Stomach (tissue), 9 donors: Measurements from ENCODE around the gene BRME1. TPM values are rescaled to one million over a fixed set of nuclear protein-coding genes. Genes with fewer than 3 reads are reported as not detected.

Experiments
- DNase-seq, 2 donors: peaks; one replicate each; pipeline versions ENCODE4 v3.0.0 to v3.0.0-alpha.2; 2013 to 2019
- H3K27ac ChIP-seq, 5 donors: fragments of 200-600 bp in 4 of 5; sonication (generic) in 4 of 5; one replicate each; pipeline ENCODE4 v1.5.1; 2013 to 2019; ENCODE audit warnings: mild to moderate bottlenecking in 1 of 5, moderate library complexity in 1 of 5
- H3K27me3 ChIP-seq, 3 donors: fragments of 200-600 bp; sonication (generic); one replicate each; pipeline ENCODE4 v1.5.1; 2017 to 2019; ENCODE audit warnings: mixed run types in 1 of 3
- H3K36me3 ChIP-seq, 4 donors: fragments of 200-600 bp; sonication (generic); 1 replicate in 3 of 4; 2 replicates in 1 of 4; pipeline ENCODE4 v1.5.1; 2016 to 2019
- H3K4me1 ChIP-seq, 4 donors: fragments of 200-600 bp; sonication (generic); one replicate each; pipeline ENCODE4 v1.5.1; 2016 to 2019
- H3K4me3 ChIP-seq, 4 donors: fragments of 200-600 bp; sonication (generic) in 3 of 4; one replicate each; pipeline ENCODE4 v1.5.1; 2016 to 2019; ENCODE audit warnings: mild to moderate bottlenecking in 1 of 4
- H3K9me3 ChIP-seq, 4 donors: fragments of 200-600 bp; sonication (generic); one replicate each; pipeline ENCODE4 v1.5.1; 2016 to 2019
- CTCF ChIP-seq, 7 experiments: fragments of 450-650 bp in 4 of 7; fragments of 200-600 bp in 3 of 7; sonication (generic) in 3 of 7; IDR thresholded peaks; one replicate each; pipeline ENCODE4 v1.5.1; 2016 to 2019; ENCODE audit warnings: antibody characterized with exemption in 7 of 7, control low read depth in 2 of 7, mild to moderate bottlenecking in 1 of 7
- EP300 ChIP-seq: sonication (generic); formaldehyde crosslinking; IDR thresholded peaks from one replicate; pipeline ENCODE4 v1.6.1; 2017; ENCODE audit warnings: antibody characterized with exemption
- POLR2A ChIP-seq, 4 donors: fragments of 450-650 bp; IDR thresholded peaks; one replicate each; pipeline ENCODE4 v1.6.1; 2016; ENCODE audit warnings: antibody characterized with exemption in 4 of 4, control low read depth in 2 of 4, mild to moderate bottlenecking in 1 of 4, moderate library complexity in 1 of 4
- POLR2AphosphoS5 ChIP-seq, 3 donors: sonication (generic); formaldehyde crosslinking; IDR thresholded peaks; one replicate each; pipeline ENCODE4 v1.6.1; 2016; ENCODE audit warnings: antibody characterized with exemption in 3 of 3
- WGBS, 5 donors: extraction: QIAGEN DNeasy Blood & Tissue Kit in 3 of 5; methylation state at CpG; one replicate each; pipeline versions ENCODE4 v1.1.5 to v1.1.7; 2013 to 2018; 5-methylcytosine and 5-hydroxymethylcytosine counted together
- intact Hi-C: fragments of 100-400 bp; cut with DNase I; formaldehyde crosslinking; loops from one replicate; pipeline ENCODE4 v1.15.1; 2023; ENCODE audit warnings: low total_unique reads
- polyA plus RNA-seq, 3 donors: library from polyadenylated mRNA; stranded (reverse); fragments of 200-250 nt; gene quantifications; one replicate each; pipeline ENCODE4 v1.2.3, GENCODE V29; 2013
- total RNA-seq, 5 donors: library from RNA; depleted of rRNA; stranded (reverse); fragments of >200 nt; gene quantifications; one replicate each; pipeline versions ENCODE4 v1.1.0 to v1.2.3, GENCODE V29; 2014 to 2016
- donor health status: healthy with polysubstance abuse.
- donor health status: Bipolar disorder and iron deficiency.
- donor health status: healthy.

BRME1 gene
- total and polyA plus RNA-seq, 8 donors, result 0.87 to 14.3 (median 2.0) TPM; not detected in 1

DNA sequence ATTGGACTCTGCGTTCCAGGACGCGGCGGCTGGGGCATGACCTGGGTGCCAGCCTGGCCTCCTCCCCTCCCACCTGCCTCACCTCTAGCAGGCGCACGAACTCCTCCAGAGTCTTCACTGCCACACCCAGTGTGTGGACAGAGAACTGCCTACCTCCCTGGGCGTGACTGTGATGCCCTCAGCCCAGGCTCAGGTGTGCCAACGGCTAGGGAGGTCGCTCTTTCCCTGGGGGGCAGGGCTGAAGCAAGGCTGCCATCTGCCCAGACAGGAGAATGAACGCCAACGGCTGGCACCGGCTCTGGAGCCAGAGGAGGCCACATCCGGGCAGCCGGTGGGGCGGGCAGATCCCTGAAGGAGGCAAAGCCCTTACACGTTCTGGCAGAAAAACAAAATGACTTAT lies 17.6 kb downstream of the BRME1 start:
- no peak overlapping the region for H3K4me3 ChIP-seq
- WGBS, 5 donors, result 25 to 54% (median 46%) methylated on average over 14 to 16 of the region's 16 CpGs
- intact Hi-C loops, result loop anchor here (10.0 kb wide), 1 partner anchor 167 kb away; no protein-coding TSS in a partner anchor
- no peak for TF ChIP-seq CTCF (IDR thresholded peaks at IDR 0.05)
- TF ChIP-seq POLR2A (IDR thresholded peaks at IDR 0.05), result no peak
- TF ChIP-seq EP300, result no peak
- no peak for TF ChIP-seq POLR2AphosphoS5 (IDR thresholded peaks at IDR 0.05)
- peaks cover 6 to 45% (median 39%) of the 10 kb centered on the region in 4 donors for H3K4me1 ChIP-seq
- no peaks in the 10 kb centered on the region for H3K36me3 ChIP-seq
- no peaks in the 10 kb centered on the region for H3K27me3 ChIP-seq
- H3K9me3 ChIP-seq, result no peaks in the 10 kb centered on the region
- no peak overlapping the region for H3K27ac ChIP-seq
- no peak for DNase-seq

DNA sequence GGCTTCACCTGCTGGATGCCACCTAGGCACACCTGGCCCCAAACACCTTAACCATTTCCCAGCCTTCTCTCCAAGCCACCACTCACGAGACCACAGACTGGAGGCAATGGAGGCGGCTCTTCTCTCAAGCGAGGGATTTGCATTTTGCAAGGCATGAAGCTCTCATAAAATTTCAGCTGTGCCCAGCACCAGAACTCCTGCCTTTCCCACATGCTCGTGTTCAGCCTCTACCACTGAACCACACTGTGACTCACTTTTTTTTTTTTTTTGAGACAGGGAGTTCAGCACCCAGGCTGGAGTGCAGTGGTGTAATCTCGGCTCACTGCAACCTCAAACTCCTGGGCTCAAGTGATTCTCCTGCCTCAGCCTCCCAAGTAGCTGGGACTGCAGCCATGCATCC lies 18.4 kb downstream of the BRME1 start:
- Histone ChIP-seq H3K36me3 (no peaks in the 10 kb centered on the region), H3K27me3 (no peaks in the 10 kb centered on the region), H3K4me3 (no peak overlapping the region), H3K9me3 (no peaks in the 10 kb centered on the region), H3K4me1 (peaks cover 6 to 51% (median 40%) of the 10 kb centered on the region in 4 donors), H3K27ac (peak overlapping the region; percentile 33 to 71 (median 58))
- intact Hi-C loops, result loop anchor here (10.0 kb wide), 1 partner anchor 167 kb away; no protein-coding TSS in a partner anchor
- no peak for DNase-seq
- 36 to 66% (median 54%) methylated on average over 5 of the region's 5 CpGs for WGBS, 5 donors
- TF ChIP-seq EP300 (no peak), POLR2AphosphoS5 (IDR thresholded peaks at IDR 0.05) (no peak), CTCF (IDR thresholded peaks at IDR 0.05) (no peak), POLR2A (IDR thresholded peaks at IDR 0.05) (no peak)

DNA sequence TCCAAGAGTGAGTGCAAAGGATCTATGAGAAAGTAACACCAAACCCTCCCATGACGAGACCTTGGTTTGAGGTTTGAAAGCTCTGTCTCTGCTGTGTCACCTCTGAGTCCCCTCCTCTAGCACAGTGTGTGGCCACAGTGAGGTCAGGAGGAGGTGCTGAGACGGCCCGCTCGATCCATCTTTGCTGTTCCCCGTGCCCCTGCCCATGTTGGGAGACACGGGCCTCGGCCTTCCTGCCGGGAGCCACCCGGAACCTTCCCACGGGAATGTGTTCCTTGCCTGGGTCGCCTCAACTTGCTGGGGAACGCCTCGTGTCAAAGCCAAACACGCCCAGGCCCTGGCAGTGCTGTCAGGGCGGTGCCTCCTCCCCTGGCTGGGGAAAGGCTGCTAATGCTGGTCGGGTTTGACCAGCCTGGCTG lies 18.9 kb downstream of the BRME1 start:
- Histone ChIP-seq H3K27me3 (no peaks in the 10 kb centered on the region), H3K4me1 (peaks cover 6 to 56% (median 42%) of the 10 kb centered on the region in 4 donors), H3K9me3 (no peaks in the 10 kb centered on the region), H3K36me3 (no peaks in the 10 kb centered on the region), H3K4me3 (no peak overlapping the region), H3K27ac (peak overlapping the region; percentile 33 to 71 (median 58))
- DNase-seq, result peak; percentile 51 to 69
- TF ChIP-seq POLR2AphosphoS5 (IDR thresholded peaks at IDR 0.05) (peak in 2 of 3 donors; percentile 7 to 41), CTCF (IDR thresholded peaks at IDR 0.05) (no peak)
- intact Hi-C loops, result loop anchor here (10.0 kb wide), 1 partner anchor 168 kb away; no protein-coding TSS in a partner anchor
- WGBS, 5 donors, result 33 to 52% (median 49%) methylated on average over 12 to 16 of the region's 16 CpGs

DNA sequence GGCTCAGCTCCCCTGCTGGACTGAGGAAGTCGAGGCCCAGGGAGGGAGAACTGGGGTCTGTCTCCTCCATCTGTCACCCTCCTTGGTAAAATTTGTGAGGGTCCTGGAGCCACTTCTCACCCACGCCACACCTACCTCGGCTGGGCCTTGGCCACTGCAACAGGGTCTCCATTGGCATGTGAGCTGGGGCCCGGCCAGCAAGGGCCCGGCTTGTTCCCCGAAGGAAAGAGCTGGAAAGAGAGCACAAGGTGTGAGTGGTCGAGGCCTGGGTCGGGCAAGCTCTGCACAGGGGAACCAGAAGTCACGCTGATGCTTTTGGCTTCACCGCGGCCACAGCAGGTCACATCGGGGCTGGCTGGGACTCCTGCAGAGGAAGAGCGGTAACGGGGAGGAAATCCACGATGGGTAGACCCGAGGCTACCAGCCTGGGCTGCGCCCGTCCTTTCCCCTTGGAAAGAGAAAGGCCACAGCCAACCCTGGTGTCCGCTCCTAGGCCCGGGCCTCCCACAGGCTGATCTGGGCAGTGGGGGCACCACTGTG lies 20.0 kb downstream of the BRME1 start:
- Histone ChIP-seq H3K4me1 (peaks cover 17 to 67% (median 51%) of the 10 kb centered on the region in 4 donors), H3K9me3 (no peaks in the 10 kb centered on the region), H3K27ac (peak overlapping the region; percentile 64 to 85 (median 73)), H3K36me3 (no peaks in the 10 kb centered on the region), H3K27me3 (no peaks in the 10 kb centered on the region), H3K4me3 (peak overlapping the region in 1 of 4 donors; percentile 18)
- TF ChIP-seq POLR2AphosphoS5 (IDR thresholded peaks at IDR 0.05) (no peak), POLR2A (IDR thresholded peaks at IDR 0.05) (no peak), EP300 (no peak), CTCF (IDR thresholded peaks at IDR 0.05) (no peak)
- no peak for DNase-seq
- intact Hi-C loops, result loop anchor here (10.0 kb wide), 1 partner anchor 169 kb away; no protein-coding TSS in a partner anchor
- 82 to 93% (median 86%) methylated on average over 18 to 20 of the region's 20 CpGs for WGBS, 5 donors
